NK-92 (cell line): ENCODE results near the gene PPM1A.
"Not testable (repeated sequence)": the region's sequence is repeated elsewhere in the genome, so short reads cannot be mapped to it uniquely, and the experiment has no call there.

Experiments used
- DNase-seq: peaks from one replicate; lab custom pipeline; 2025; ENCODE audit not compliant: unreplicated experiment; lab: John Stamatoyannopoulos, UW

The PPM1A gene

DNA sequence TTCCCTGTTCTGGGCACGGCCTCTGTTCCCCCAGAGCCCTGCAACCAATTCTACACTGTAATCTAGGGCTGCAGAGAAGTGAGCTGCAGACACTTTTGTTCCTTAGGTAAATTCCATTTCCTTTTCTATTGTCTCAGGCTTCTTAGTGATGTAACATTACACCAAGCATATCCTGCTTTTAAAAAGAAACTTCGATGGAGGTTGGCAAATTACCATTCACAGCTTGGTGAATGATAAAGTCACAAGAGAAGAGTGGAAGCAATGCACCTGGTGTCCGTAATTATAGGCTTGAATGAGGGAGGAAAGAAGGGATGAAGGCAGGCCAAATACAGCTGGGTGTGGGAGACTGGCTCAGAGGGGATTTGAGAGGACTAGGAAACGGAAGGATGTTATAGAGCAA, 68.6 kb downstream of the PPM1A start:
- no peak for DNase-seq

GRCh38 chr14:60320860-60321259, 71.8 kb downstream of the PPM1A start:
- DNase-seq, result not testable (repeated sequence)

DNA sequence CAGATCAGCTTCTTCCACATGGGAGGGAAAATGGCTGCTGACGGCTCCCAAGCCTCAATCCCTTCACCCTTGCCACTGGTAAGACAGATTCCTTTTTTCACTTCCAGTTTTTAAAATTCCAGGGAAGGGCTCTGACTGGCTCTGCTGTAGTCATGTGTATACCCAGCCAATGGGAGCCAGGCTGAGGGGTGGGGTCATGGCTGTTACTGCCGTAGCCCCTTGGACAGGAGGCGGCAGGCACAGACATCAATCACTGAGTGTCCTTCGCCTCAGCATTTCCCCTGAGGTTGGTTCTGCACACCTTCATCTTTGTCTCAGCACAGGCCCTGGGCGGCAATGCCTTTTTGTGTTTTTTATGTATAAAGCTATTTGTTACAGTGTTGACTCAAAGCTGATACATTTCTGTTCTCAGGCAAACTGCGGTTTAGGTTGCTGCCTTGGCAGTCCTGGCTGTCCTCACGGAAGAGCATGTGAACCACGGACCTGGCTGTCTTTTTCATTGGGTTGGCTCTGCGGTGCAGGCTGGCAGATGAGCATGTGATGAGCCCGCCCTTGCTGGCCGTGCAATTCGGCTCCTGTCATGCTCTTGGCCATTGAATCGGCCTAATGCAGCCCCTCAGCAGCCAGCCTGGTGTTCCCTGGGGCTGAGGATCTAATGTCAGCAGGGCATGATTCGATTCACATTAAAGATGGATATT, 74.3 kb downstream of the PPM1A start:
- DNase-seq, result no peak

DNA sequence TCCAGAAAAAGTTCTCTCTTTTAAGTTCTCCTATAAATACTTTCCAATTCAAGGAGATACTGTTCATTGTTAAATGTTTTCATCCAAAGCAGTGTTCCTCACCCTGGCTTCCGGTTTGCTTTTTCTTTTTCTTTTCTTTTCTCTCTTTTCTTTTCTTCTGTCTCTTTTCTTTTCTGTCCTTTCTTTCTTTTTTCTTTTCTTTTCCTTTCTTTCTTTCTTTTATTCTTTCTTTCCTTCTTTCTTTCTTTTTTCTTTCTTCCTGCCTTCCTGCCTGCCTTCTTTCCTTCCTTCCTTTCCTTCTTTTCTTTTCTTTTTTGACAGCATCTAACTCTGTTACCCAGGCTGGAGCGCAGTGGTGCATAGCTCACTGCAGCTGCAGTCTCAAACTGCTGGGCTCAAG, 75.8 kb downstream of the PPM1A start:
- no peak for DNase-seq

DNA sequence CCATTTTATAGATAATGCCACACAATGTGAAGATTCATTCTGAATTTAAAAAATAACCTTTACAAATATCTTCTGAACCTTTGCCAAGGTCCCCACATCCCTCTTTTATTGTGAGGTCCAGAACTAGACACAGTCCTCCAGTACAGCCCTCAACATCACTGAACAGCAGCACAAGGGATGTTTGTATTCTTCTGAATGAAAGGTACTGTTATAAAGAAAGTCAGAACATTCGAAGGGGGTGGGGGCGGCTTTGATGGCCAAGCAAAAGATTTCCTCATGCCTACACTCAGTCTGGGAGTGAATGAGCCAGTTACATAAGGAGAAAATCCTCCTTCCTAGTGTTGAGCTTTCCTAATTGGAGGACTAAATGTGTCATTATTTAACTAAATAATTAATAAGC, 77.3 kb downstream of the PPM1A start:
- no peak for DNase-seq

DNA sequence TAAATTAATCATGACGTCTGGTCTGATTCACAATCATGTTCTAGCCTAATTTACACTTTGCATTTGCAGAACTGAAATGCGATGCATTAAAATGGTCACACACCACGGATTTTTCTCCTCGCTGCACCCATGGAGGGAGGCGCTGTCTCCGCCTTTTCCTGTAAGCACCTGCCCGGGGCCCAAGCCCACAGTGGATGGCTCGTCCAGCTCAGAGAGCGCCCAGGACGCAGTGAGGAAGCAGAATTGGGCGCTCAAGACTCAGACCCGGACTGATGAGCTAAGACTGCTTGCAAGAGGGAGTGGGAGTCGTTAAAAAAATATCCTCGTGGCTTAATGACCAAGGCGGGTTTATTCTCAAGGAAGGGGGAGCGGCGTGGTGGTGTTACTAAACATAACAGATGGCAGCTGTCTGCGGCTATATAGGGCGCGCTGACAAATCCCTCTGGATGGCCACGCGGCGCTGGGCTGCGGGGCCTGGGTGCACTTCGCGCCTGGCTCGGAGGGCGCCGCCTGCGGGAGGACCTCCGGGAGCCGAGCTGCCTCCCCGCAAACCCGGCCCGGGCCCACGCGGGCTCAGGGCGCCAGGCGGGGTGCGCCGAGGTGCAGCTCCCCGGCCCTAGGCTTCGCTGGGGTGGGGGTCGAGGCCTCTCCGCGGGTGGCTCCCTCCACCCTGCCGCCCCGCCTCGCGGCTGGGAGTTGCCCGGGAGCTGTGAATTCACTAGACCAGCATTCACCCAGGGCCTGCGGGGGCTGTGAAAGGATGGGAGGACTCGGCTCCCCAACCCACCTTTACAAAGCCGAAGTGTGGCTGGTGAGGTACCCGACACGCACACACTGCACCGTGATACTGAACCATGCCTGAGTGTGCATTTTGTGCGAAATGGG, 78.7 kb downstream of the PPM1A start:
- no peak for DNase-seq

DNA sequence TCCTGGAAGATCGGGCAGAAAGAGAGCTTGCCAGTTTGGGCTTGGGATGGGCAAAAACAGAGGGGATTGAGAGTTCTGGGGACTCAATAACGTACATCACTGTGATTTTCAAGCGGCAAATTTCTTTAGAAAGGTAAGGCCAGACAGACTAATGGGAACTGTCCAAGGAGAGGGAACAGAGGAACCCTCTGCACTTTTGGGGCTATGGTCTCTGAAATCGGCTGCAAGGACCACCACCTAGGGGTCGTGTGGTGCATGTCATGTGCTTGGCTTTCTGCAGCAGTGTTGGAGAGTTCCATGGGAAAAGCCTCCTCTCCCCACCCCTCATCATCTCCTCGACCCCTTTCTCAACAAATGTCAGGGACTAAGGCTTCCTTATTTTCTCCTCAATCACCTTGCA, 79.6 kb downstream of the PPM1A start:
- DNase-seq, result no peak

- DNase-seq, result no peak
Measured at GRCh38 chr14:60329274-60329673, 80.3 kb downstream of the PPM1A start.

GRCh38 chr14:60331201-60332045, 82.4 kb downstream of the PPM1A start:
- no peak for DNase-seq

DNA sequence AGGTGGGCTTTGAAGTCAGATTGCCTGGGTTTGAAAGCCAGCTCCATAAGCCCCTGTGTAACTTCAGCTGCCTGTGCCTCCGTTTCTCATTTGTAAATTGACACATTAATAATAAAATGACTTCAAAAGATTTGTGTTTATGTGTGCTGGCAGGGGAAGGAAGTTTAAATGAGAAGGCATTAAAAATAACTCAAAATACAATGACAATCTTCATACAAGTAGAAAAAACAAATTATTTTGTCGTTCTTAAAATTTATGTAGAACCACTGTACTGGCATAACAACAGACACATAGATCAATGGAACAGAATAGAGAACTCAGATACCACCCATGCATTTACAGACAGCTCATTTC, 83.0 kb downstream of the PPM1A start:
- no peak for DNase-seq

DNA sequence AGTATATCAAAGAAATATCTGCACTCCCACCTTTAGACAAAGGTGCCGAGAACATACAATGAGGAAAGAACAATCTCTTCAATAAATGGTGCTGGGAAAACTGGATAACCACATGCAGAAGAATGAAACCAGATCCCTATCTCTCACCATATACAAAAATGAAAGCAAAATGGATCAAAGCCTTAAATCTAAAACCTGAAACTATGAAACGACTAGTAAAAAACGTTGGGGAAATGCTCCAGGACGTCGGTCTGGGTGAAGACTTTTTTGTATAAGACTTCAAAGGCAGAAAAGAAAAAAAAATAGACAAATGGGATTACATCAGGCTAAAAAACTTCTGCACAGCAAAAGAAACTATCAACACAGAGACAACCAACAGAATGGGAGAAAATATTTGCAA, 83.8 kb downstream of the PPM1A start:
- DNase-seq, result no peak

DNA sequence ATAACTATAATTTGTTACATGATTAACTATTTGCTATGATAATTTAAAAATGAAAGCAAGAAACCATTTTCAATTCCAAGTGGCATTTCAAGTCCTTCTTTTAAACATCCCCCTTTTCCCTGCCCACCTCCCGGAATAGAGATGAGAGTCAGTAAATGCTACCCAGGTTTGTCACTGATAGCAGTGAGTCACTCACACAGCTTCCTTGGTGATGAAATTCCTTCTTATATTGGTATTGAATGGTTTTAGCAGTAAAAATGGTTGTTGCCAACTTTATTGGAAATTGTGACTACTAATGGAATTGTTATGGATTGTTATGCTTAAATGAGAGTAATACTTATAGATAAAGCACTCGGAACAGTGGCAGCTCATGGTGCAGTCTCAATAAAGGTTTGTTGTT, 90.5 kb downstream of the PPM1A start:
- DNase-seq, result no peak

DNA sequence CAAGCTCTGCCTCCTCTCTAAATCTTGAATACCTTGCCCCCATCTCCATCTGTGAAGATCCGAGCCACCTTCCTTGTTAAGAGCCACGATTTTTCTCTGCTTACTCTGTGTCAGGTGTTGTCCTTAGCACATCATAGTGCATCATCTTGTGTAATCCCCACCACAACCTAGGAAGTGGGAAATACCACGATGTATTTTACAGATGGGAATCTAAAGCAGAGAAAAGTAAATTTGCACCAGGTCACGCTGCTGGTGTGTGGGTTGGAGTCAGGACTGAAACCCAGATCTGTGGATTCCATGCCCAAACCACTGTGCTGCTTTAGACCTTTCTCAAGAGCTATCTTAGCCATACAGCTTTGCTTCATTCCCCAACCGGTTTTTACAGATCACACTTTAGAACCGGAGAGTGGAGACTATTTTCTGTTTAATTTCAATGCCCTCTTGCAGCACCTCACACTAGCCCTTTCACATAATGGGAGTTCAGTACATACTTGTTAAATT, 94.6 kb downstream of the PPM1A start:
- DNase-seq, result no peak

DNA sequence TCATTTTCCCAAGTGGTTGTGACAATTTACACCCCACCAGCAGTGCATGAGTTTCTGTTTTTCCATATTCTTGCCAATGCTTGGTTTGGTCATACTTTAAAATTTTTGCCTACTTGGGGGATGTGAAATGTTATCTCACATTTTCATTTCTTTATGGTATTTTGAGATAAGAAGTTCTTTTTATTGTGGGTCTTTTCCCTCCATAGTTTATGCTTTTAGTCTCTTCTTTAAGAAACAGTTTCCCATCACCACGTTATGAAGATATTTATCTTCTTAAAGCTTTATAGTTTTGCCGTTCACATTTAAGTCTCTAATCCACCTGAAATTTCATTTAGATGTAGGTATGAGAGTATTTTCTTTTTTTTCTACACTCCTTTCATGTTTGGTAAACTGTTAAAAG, 95.7 kb downstream of the PPM1A start:
- DNase-seq, result no peak

- no peak for DNase-seq
Measured at GRCh38 chr14:60346706-60347105, 97.7 kb downstream of the PPM1A start.

DNA sequence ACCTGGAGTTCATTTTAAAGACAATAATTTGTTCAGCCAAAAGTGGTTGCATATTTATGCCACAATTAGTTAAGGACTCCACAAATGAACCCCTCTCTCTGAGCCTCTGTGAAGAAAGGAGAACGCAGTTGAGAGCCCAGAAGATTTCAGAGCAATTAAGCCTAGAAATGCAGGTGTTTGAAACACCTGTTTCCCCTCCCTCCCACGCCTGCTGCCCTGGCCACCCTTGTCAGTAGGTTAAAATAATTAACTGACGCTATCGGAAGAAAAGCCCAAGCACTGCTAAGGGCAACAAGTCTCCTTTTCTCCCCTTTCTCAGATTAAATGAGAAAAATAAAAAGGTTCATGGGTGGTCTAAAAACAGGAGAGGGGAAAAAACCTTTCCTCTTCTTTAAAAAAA, 99.2 kb downstream of the PPM1A start:
- no peak for DNase-seq
